ENCODE results near the gene FLT3LG.
"Not testable (repeated sequence)": the region's sequence is repeated elsewhere in the genome, so short reads cannot be mapped to it uniquely, and the experiment has no call there.

FLT3LG gene

DNA sequence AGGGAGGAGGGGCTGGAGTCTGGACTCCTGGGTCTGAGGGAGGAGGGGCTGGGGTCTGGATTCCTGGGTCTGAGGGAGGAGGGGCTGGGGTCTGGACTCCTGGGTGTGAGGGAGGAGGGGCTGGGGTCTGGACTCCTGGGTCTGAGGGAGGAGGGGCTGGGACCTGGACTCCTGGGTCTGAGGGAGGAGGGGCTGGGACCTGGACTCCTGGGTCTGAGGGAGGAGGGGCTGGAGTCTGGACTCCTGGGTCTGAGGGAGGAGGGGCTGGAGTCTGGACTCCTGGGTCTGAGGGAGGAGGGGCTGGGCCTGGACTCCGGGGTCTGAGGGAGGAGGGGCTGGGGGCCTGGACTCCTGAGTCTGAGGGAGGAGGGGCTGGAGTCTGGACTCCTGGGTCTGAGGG, 12.9 kb upstream of the FLT3LG start:
- not testable (repeated sequence) for DNase-seq (ENCODE audit: low read depth in 4 of 4, low spot score in 1 of 4)

DNA sequence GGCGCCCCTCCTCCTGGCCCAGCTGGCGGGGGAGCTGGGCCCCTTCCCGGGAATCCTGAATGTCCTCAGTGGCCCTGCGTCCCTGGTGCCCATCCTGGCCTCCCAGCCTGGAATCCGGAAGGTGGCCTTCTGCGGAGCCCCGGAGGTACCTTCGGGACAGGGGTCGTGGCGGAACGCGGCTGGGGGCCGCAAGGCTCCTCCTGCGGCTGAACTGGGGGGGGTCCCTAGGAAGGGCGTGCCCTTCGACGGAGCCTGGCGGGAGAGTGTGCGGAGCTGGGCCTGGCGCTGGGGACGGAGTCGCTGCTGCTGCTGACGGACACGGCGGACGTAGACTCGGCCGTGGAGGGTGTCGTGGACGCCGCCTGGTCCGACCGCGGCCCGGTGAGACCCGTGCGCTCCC, 12.4 kb upstream of the FLT3LG start:
- no peak for DNase-seq (ENCODE audit: low read depth in 4 of 4, low spot score in 1 of 4)

- no peak for DNase-seq (ENCODE audit: low read depth in 4 of 4, low spot score in 1 of 4)
Measured at GRCh38 chr19:49462492-49462891, 11.5 kb upstream of the FLT3LG start.

DNA sequence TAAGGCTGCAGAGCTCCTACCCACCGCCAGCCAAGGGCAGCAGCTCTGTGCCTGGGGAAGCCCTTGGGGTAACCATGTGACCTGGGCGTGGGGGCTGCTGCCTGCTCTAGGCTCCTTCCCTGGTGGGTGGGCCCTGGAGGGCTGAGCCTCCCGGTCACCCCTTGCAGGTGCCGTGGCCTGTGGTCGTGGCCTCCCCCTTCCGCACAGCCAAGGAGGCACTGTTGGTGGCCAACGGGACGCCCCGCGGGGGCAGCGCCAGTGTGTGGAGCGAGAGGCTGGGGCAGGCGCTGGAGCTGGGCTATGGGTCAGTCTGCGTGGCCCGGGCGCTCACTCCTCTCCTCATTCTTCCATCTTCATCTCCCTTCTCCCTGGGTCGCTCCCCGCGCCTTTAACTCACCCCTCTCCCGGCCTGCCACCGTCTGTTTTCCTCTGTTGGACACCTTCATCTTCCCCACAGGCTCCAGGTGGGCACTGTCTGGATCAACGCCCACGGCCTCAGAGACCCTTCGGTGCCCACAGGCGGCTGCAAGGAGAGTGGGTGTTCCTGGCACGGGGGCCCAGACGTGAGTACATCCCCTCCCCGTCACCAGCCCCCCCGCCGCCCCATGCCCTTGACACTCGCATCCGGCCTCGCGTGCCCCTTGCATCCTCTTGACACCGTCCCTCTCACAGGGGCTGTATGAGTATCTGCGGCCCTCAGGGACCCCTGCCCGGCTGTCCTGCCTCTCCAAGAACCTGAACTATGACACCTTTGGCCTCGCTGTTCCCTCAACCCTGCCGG, 9.9 kb upstream of the FLT3LG start:
- no peak for DNase-seq (ENCODE audit: low read depth in 4 of 4, low spot score in 1 of 4)

DNA sequence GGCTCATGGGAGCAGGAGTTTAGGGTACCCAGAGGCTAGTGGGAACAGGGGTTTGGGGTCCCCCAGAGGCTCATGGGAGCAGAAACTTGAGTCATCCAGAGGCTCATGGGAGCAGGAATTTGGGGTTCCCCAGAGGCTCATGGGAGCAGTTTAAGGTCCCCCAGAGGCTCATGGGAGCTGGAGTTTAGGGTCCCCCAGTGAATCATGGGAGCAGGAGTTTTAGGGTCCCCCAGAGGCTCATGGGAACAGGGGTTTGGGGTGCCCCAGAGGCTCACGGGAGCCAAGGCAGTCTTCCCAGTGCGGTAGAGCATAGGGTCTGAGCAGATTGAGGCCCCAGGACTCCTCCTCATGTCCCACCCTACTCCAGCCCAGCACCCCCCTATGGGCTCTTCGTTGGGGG, 8.6 kb upstream of the FLT3LG start:
- no peak for DNase-seq (ENCODE audit: low read depth in 4 of 4, low spot score in 1 of 4)

GRCh38 chr19:49468199-49468598, 5.8 kb upstream of the FLT3LG start:
- DNase-seq (ENCODE audit: low read depth in 4 of 4, low spot score in 1 of 4) = no peak

GRCh38 chr19:49468746-49469447, 5.1 kb upstream of the FLT3LG start:
- peak in 1 of 4 experiments; percentile 44 for DNase-seq (ENCODE audit: low read depth in 4 of 4, low spot score in 1 of 4)

GRCh38 chr19:49469828-49470614, 4.0 kb upstream of the FLT3LG start:
- DNase-seq (ENCODE audit: low read depth in 4 of 4, low spot score in 1 of 4) = peak in 2 of 4 experiments; percentile 42 to 74

GRCh38 chr19:49470615-49470978, 3.4 kb upstream of the FLT3LG start:
- no peak for DNase-seq (ENCODE audit: low read depth in 4 of 4, low spot score in 1 of 4)

DNA sequence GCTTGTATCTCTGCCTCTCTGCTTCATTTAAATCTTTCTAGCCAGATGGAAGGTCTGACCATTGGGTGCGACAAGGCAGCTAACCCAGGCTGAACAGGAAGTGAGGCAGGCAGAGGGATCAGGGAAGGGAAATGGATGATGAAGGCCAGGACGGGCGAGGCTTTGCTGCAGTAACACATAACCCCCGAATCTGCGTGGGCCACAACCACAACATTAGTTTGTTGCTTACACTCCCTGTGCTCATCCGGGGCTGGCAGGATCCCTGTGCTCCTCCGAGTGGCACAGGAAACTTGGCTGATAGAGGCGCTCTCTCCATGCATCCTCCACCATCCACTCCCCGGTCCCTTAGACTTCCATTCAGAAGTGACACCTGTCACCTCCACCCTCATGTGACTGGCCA, 1.1 kb upstream of the FLT3LG start:
- no peak for DNase-seq (ENCODE audit: low read depth in 4 of 4, low spot score in 1 of 4)

DNA sequence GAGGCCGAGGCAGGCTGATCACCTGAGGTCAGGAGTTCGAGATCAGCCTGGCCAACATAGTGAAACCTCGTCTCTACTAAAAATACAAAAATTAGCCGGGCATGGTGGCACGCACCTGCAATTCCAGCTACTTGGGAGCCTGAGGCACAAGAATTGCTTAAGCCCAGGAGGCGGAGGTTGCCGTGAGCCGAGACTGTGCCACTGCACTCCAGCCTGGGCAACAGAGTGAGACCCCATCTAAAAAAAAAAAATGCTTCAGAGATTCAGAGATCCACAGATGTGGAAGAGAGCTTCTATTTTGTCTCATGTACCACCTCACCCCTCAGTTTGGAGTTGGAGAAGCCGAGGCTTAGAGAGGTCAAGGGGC, 531 bp upstream of the FLT3LG start:
- not testable (repeated sequence) for DNase-seq (ENCODE audit: low read depth in 4 of 4, low spot score in 1 of 4)

DNA sequence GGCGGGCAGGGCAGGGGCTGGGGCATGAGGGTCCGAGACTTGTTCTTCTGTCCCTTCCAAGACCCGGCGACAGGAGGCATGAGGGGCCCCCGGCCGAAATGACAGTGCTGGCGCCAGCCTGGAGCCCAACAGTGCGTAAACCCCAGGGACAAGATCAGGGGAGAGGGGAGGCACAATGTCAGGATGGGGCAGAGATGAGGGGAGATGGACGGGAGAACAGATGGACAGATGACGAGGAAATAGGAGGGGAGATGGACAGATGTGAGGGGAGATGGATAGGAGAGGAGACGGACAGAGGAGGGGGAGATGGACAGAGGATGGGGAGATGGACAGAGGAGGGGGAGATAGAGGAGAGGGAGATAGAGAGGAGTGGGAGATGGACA, 518 bp downstream of the FLT3LG start:
- DNase-seq (ENCODE audit: low read depth in 4 of 4, low spot score in 1 of 4) = no peak

GRCh38 chr19:49475191-49475917, 1.3 kb downstream of the FLT3LG start:
- no peak for DNase-seq (ENCODE audit: low read depth in 4 of 4, low spot score in 1 of 4)

GRCh38 chr19:49475995-49476880, 2.2 kb downstream of the FLT3LG start:
- DNase-seq (ENCODE audit: low read depth in 4 of 4, low spot score in 1 of 4) = peak in 2 of 4 experiments; percentile 63 to 81

DNA sequence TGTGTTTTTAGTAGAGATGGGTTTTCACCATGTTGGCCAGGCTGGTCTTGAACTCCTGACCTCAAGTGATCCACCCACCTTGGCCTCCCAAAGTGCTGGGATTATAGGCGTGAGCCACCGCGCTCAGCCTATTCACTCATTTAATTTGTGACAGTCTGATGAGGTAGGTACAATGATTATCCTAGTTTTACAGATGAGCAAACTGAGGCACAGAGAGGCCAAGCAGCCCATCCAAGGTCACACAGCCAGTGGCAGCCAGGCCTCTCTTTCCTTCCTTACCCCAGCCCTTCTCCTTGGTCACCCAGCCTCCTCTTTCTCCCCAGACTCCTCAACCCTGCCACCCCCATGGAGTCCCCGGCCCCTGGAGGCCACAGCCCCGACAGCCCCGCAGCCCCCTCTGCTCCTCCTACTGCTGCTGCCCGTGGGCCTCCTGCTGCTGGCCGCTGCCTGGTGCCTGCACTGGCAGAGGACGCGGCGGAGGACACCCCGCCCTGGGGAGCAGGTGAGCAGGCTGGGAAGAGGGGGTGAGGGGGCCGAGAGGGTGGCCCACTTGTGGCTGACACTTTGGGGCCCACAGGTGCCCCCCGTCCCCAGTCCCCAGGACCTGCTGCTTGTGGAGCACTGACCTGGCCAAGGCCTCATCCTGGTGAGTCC, 6.1 kb downstream of the FLT3LG start:
- DNase-seq (ENCODE audit: low read depth in 4 of 4, low spot score in 1 of 4) = no peak

DNA sequence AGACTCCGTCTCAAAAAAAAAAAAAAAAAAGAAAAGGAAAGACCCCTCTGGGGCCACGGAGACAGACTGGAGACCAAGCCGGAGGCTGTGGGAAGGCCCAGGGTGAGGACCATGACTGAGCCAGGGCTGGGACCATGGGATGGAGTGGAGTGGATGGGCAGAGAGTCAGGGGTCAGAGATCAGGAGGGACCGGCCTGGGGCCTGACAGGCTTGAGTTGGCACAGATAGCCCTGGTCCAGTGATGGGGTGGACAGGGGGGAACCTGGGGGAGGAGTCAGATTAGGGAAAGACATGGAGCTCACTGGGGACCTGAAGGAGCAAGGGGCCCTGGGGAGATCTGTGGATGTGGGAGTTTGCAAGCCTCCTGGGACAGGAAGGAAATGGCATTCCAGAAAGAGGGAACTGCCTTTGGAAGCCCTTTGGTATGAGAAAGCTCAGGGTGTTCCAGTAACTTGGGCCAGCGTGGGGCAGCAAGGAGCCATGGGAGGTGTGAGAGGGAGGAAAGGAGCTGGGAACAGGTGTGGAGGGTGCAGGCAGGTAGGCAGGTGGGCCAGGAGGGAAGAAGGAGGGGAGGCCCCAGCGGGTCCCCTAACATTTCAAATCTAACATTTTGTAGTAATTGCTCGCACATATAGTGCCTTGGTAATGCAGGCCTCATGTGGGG, 7.1 kb downstream of the FLT3LG start:
- DNase-seq (ENCODE audit: low read depth in 4 of 4, low spot score in 1 of 4) = no peak

GRCh38 chr19:49486232-49486631, 12.2 kb downstream of the FLT3LG start:
- DNase-seq (ENCODE audit: low read depth in 4 of 4, low spot score in 1 of 4) = no peak

DNA sequence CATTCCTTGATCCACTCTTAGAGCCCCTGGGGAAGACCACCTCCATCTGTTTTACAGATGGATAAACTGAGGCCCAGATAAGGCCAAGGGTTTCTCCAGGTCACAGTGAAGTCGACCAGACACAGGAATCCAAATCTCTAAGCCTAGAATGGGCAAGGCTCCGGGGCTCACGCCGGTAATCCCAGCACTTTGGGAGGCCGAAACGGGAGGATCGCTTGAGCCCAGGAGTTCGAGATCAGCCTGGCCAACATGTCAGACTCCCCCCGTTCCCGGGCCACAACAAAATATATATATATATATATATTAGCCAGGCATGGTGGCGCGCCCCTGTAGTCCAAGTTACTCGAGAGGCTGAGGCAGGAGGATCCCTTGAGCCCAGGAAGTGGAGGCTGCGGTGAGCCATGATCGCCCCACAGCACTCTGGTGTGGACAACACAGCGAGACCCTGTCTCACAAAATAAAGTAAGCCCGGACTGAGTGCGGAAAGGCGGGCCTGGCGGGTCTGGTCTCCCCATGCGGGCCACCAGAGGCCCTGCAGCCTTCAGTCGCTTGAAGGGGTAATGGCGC, 12.8 kb downstream of the FLT3LG start:
- no peak for DNase-seq (ENCODE audit: low read depth in 4 of 4, low spot score in 1 of 4)

All from stimulated activated CD4-positive, alpha-beta T cell treated with anti-CD3 and anti-CD28 coated beads, Interleukin-1b, Interleukin-23, amount 100 ng/mL, for 24 hours (primary cell).